Measurements from ENCODE around the gene BUB1B.
A peak's percentile ranks its signal among the peaks of the same experiment; 100 is the strongest.

The BUB1B gene

GRCh38 chr15:40241269-40242212 lies 80.7 kb downstream of the BUB1B start:
- DNase-seq, result no peak

DNA sequence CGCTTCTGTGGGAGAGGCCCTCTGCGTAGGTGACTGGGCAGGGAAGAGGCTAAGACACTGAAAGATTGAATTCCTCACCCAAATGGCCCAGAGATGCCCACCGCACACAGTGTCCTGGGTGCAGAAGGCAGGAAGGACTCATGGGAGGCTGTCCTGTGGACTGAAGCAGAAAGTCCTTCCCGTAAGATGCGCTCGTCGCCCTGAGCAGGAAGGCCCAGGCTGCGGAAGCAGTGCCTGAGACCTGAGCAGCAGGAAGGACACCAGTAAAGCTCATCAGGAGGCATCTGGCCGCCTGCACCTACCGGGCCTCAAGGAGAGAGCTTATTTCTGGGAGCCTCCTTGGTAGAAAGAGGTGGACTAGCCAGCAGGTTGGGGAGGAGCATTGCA lies 81.3 kb downstream of the BUB1B start:
- DNase-seq, result no peak

DNA sequence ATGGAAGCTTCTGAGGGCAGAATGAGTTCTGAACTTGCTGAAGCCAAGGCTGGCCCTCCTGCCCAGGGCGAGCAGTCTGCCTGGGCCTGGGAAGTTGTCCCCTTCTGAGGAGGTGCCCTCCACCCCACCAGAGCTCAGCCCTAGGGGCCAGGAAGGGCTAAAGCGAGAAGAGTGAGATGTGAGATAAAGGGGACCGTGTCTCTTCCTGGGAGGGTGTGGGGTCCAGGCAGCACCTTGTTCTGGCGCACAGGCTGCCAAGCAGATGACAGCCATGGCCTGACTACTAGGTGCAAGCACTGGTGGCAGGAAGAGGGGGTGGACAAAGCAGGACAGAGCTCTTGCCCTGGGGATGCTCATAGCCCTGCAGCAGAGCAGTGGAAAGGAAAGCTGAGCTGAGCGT lies 81.7 kb downstream of the BUB1B start:
- DNase-seq, result no peak

GRCh38 chr15:40243126-40243810 lies 82.4 kb downstream of the BUB1B start:
- no peak for DNase-seq

DNA sequence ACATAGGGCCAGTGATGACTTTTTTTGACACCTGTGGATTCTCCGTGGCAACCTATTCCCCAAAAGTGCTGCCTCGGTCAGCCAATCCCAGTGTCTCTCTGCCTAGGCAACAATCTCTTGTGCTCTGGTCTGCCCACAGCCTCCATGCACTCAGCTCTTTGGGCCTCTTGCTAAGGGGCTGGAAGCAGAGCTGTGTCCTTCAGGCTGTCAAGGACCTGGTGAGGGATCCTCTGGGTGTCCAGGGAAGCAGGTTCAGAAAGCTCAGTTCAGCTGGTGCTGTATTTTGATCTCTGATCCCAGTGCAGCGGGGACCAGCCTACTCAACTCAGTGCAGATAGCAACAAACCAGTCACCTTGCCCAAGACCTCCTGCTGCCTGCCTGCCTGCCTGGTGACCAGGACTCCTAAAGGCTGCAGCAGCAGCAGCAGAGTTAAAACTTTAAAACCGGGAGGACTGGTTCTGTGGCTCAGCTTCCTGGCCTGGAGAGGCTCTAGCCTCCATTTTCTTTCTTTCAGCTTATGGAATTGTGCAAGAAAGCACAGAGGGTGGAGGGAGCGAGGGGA lies 84.2 kb downstream of the BUB1B start:
- no peak for DNase-seq

GRCh38 chr15:40245666-40246450 lies 85.0 kb downstream of the BUB1B start:
- DNase-seq, result no peak

GRCh38 chr15:40246496-40247280 lies 85.8 kb downstream of the BUB1B start:
- no peak for DNase-seq

DNA sequence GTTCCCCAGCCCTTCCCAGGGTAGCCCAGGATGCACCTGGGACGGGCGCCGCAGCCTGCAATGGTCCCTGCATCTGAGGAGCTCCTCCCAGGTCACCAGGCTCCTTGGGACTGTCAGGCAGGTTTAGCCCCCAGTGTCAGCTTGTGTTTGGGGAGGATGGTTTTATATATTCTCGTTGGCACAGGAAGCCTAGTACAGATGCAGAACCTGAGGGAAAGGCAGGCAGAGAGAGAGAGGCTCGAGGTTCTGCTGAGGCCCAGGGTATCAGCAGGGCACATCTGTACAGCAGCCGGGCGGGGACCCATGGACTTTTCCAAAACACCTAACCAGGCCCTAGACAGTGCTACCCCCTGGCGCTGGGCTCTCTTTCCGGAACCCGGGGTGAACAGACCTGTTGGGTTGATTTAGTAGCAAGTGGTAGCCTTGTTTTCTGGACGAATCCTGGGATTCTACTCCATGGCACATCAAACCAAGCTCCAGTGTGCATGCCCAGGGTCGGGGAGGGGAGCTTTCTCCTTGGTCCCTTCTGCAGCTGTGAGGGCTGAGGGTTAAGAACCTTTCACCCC lies 86.6 kb downstream of the BUB1B start:
- no peak for DNase-seq

- no peak for DNase-seq
These were observed 87.3 kb downstream of the BUB1B start for GRCh38 chr15:40248006-40248783.

DNA sequence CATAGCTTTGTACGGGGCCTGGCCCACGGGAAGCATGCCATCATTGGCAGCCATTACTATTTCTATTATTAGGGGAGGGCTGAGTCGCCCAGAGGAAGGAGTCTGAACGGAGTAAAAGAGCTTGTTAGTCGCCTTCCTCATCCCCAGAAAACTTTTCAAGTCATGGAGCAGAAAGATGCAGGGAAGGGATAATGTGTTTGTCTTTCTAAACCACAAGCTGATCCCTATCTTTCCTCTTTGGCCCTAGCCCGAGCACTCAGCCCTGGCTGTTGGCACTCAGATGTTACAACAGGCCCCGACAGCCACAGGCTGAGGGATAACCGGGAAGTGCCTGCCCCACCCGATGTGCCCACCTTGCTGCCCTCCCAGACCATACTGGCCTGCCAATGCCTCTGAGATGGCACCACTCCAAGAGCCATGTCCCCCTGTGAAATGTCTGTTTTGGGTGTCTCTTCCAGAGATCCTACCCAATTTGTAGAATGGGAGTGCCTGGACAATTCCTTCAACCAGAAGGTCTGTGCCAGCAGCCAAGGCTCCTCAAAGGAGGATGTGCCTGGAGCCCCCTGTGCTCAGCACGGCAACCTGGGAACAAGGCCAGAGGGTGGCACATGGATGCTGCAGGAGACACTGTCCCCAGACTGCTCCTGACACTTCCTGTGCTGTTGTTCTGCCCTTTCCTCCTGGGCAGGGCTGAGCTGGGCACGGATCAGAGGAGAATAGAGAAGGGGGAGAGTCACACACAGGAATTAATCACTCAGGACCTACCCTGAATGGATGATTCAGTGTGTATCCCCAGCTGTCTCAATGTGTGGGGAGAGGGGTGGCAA lies 88.8 kb downstream of the BUB1B start:
- DNase-seq, result no peak

DNA sequence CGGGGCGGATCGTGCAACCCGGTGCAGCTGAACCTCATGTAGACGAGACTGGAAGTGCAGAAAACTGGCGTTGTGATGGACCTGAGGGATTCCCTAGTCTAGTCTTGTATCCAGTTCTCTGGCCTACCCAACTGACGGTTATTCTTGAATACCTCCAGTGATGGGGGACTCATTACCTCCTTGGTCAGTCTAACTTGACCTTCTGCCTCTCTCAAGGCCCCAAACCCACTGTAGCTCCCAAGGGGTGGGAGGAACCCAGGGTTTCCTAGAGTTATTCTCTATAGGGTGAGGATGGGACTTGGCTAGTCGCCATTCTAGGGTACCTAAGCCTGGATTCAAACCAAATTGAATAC lies 89.4 kb downstream of the BUB1B start:
- no peak for DNase-seq

DNA sequence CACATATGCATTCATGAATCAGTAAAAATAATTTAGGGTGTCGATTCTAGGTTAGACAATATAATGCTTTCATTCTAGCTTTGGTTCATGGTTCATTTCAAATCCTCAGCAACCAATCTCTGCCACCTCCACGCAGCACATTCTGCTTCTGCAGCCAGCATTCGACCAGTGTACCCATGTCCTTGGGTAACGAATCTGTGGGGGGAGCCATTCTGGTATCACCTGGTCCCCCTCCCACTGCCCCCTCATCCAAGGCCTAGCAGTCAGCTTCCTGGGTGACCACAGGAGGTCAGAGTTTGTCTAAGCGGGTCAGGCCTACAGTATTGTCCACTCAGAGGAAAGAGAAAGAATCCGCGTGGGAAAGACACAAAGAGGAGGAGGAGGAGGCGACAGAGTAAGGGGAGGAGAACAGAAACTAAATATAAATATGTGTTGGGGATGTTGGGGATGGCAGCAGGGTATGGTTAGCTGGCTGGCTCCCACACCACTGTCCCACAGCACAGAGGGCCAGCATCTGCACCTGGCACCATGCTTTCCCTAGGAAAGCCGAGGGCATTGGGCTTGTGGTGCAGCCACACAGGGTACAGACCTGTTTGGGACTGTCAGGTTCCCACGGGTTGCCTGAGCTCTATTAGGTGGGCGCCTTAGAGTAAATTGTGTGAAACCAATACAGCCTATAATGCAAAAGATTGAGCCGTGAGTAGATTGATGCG lies 90.1 kb downstream of the BUB1B start:
- no peak for DNase-seq

DNA sequence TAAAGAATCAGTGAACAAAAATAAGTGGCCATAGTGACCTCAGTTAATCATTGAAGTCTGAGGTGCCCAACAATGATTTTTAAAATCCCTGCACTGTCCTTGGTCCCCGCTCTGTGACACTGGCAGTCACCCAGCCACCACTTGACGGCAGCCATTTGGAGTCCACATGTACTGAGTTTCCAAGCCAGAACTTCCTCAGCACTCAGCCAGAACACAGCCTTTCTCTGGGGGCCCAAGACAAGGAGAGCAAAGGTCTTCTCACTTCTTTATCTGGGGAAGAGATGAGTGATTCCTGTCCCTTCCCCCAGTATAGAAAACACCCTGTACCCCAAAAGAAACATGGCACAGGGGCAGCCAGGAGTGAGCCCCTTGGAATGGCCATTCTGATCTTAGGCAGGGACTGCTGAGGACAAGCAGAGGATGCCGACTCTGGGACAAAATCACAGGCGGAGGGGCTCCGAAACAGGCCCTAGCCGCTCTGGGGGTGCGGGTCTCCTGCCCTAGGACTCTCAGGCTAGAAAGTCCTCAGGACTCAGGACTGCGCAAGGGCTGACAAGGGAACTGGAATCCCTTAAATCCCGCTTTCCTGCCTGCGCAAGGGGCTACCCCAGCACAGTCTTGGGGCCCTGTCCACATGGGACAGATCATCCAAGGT lies 90.7 kb downstream of the BUB1B start:
- no peak for DNase-seq

DNA sequence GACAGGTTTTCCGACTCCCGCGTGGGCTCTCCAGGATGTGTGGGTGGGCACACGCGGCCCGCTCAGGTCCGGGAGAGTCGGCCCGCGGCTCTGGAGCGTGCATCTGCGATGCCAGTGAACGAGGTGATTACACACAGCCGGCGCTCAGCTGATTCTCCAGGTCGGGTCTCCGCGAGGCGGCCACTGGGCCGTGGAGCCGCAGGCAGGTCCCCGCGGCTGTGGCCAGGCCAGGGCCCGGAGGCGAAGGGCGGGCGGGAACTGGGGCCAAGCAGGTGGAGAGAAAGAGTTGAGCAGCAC lies 91.2 kb downstream of the BUB1B start:
- DNase-seq, result no peak

DNA sequence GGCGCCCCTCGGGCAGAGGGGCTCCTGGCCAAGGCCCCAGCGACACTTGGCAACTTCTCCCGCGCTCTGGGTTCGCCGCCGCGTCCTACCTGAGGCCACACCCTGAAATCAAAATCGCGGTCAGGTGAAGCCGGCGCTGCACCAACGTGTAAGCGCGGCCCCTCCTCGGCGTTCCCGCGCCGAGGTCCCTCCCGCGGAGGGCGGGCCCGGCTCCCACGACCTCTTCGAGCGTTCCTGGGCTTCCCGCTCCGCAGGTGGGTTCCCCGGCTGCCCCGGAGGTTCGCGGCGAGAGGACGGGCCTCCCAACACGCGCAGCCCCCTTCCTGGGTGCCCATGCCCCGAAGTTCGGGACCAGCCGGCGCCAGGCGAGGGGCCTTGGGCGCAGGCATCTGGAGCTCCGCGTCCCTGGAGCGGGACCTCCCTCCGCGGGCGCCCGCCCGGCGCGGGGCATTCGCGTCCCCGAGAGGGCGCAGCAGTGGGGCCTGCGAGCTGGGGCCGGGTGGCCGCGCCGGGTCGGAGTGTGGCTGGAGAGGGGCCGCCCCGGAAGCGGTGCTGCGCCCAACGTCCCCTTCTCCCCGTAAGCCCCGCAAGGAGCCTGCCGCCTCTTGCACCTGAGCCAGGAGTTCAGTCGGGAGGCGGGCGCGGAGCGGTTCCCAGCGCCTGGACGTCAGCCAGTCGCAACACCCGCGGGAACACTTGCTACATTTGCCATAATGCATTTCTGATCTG lies 91.7 kb downstream of the BUB1B start:
- peak; percentile 13 for DNase-seq

GRCh38 chr15:40253167-40253790 lies 92.4 kb downstream of the BUB1B start:
- DNase-seq, result no peak

GRCh38 chr15:40254452-40254851 lies 93.6 kb downstream of the BUB1B start:
- DNase-seq, result no peak

- no peak for DNase-seq
These were observed 94.2 kb downstream of the BUB1B start for GRCh38 chr15:40255033-40255432.

Data from NCI-H748 treated with DMSO at 0.1 percent for 48 hours (cell line).